Measurements from ENCODE around the gene ZFP36L1.
A peak's percentile ranks its signal among the peaks of the same experiment; 100 is the strongest.

Gene ZFP36L1, protein sequence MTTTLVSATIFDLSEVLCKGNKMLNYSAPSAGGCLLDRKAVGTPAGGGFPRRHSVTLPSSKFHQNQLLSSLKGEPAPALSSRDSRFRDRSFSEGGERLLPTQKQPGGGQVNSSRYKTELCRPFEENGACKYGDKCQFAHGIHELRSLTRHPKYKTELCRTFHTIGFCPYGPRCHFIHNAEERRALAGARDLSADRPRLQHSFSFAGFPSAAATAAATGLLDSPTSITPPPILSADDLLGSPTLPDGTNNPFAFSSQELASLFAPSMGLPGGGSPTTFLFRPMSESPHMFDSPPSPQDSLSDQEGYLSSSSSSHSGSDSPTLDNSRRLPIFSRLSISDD

DNA sequence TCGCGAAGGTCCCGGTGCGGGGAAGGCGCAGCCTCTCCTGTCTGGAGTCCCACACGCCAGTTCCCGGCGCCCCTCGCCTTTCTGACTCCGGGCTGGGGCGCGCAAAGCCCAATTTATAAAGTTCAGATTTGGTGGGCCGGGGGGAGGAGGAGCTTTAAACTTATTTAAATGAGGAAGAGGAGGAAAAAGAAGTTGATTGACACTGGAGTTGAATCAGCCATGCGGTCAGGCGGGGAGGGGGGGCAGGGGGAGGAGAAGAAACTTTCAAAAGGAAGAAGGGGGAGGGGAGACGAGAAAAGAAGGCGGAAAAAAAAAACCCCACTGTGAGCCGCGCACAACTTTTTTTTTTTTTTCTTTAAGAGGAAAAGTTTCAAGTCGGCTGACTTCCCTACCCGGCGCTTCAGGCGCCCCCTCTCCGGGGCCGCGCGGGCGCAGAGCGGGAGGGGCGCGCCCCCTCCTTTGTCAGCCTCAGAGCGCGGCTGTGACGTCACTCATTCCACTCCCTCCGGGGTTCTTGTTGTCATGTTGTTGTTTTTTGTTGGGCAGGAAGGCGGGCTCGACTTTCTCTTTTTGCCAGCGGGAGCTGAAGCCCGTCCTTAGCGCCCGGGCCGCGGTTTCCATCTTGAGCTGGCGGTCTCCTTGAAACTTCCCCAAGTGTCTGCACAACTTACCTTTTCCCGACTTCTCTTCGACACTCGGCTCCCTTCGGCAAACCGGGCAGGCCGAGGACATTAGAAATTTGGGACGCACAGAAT lies at the start of gene ZFP36L1:
Gene ZFP36L1, minus strand, starts transcription at position 89 of the 755 bp plus-strand sequence. CDS start 129 bp downstream, outside the sequence.
- peak; percentile 99 for DNase-seq

- DNase-seq: no peak
These were observed 49.4 kb upstream of the ZFP36L1 start for GRCh38 chr14:68842298-68842697.

- DNase-seq: no peak
These were observed 48.3 kb upstream of the ZFP36L1 start for GRCh38 chr14:68841016-68841809.

- no peak for DNase-seq
These were observed 47.6 kb upstream of the ZFP36L1 start for GRCh38 chr14:68840454-68840853.

GRCh38 chr14:68836082-68836481 lies 43.2 kb upstream of the ZFP36L1 start:
- DNase-seq: no peak

DNA sequence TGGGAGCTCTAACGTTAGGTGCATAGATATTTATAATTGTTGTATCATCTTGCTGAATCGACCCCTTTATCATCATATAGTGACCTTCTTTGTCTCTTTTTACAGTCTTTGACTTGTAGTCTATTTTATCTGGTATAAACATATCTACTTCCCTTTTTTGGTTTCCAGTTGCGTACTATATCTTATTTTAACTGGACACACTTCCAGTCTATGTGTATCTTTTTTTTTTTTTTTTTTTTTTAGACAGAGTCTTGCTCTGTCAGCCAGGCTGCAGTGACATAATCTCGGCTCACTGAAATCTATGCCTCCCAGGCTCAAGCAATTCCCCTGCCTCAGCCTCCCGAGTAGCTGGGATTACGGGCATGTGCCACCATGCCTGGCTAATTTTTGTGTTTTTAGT lies 41.9 kb upstream of the ZFP36L1 start:
- peak in 2 of 3 donors; percentile 38 to 41 for DNase-seq

DNA sequence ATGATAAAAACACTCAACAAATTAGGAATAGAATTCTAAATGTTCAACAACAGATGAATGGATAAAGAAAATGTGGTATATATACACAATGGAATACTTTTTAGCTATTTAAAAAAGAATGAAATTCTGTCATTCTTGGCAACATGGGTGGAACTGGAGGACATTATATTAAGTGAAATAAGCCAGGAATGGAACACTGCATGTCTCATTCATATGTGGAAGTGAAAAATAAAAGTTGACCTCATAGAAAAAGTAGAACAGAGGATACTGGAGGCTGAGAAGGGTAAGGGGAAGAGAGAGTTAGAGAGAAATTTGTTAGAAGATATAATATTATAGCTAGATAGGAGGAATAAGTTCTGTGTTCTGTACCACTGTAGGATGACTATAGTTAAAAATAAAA lies 35.8 kb upstream of the ZFP36L1 start:
- peak in 1 of 3 donors; percentile 18 for DNase-seq

- no peak for DNase-seq
These were observed 32.9 kb upstream of the ZFP36L1 start for GRCh38 chr14:68825729-68826128.

- peak; percentile 69 to 84 (median 70) for DNase-seq
These were observed 31.9 kb upstream of the ZFP36L1 start for GRCh38 chr14:68824517-68825347.

DNA sequence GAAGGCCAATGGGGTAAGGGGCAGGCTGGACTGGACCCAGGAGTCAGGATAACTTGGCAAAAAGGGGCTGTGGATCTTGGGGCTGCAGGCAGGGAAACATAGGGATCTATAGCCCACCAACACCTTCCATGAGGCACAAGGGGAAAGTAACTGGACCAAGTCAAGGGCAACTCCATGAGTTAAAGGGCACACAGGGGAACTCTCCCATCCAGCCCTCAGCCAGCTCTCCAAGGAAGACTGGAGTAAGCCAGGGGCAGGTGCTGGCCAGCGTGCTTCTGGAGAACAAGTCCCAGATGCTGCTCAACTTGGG lies 31.3 kb upstream of the ZFP36L1 start:
- no peak for DNase-seq

- DNase-seq: no peak
These were observed 30.8 kb upstream of the ZFP36L1 start for GRCh38 chr14:68823434-68824206.

- no peak for DNase-seq
These were observed 30.1 kb upstream of the ZFP36L1 start for GRCh38 chr14:68822926-68823325.

DNA sequence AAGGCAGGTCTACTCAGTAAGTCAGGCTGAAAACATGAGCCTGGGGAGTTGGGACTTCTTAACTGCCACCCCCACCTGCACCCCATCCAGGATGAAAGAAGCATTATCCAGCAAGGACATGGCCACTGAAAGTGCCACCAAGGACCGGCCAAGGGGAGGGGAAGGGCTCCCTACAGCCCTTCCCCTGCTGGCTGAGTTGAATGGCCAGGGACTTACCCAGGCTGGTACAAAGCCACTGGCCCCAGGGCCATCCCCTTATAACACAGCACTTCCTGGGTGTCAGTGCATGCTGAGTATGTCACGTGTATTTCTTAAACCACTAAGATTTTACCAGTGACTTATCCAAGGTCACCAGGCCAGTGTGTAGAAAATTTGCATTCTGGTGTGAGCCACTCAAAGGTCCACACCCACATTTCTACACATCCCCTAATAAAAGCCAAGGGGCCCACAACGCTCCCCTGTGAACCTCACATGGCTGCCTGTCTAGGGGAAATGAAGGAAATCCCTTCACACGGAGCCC lies 29.3 kb upstream of the ZFP36L1 start:
- peak; percentile 60 to 76 (median 73) for DNase-seq

GRCh38 chr14:68820999-68821683 lies 28.3 kb upstream of the ZFP36L1 start:
- no peak for DNase-seq

DNA sequence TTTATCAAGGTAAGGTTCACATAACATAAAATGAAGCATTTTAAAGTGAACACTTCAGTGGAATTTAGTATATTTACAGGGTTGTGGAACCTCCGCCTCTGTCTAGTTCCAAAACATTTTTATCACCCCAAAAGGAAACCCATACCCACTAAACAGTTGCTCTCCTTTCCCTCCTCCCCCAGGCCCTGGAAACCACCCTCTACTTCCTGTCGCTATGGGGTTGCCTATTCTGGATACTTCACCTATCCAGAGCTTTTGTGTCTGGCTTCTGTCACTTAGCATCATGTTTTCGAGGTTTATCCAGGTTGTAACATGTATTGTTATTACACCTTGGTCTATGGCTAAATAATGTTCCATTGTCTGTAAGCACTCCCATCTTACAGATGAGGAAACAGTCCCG lies 27.7 kb upstream of the ZFP36L1 start:
- no peak for DNase-seq

DNA sequence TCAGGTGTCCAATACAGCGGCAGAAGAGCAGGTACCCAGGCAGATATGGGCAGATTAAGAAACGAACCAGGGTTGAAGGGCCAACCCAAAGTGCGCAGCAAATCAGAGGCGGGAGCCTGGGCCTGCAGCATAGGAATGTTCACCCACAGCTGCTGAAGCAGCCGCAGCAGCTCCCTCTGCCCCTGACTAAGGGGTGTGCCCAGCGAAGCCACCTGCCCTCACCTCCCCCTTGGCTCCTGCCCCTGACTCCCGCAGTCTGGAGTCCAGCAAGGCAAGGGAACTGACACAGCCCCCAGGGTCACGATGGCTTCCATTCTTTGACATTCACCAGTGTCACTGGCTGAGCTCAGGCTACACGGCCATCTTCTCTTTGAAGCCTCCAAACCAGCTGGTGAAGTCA lies 27.3 kb upstream of the ZFP36L1 start:
- DNase-seq: no peak

GRCh38 chr14:68819260-68819691 lies 26.4 kb upstream of the ZFP36L1 start:
- DNase-seq: no peak

- DNase-seq: no peak
These were observed 24.8 kb upstream of the ZFP36L1 start for GRCh38 chr14:68817506-68818212.

DNA sequence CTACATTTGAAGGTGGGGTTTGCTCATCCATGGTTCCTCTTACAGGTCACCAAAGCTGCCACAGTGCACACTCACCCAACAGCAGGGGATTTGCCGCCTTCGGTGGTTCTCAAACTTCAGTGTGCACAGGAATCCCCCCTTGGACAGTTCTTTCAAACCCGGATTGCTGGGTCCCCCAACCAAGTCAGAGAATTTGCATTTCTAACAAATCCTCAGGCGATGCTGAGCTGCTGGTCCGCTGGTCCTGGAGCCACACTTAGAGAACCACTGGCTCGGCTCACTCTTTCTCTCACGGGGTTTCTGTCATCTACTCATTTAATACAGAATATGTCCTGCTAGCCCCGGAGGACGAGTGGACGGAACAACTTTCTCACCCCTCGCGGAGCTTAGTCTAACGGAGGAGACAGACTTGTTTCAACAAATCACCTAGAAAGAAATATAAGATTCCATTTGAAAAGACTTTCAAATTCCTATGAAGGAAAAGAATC lies 24.1 kb upstream of the ZFP36L1 start:
- no peak for DNase-seq

Data from suppressor macrophage treated with lipopolysaccharide for 1 hour (primary cell).